Body of pancreas (tissue), 4 donors: ENCODE measurements around the gene PCDHGC4. TPM values are rescaled to one million over a fixed set of nuclear protein-coding genes. Genes with fewer than 3 reads are reported as not detected.

Experiments used
- ATAC-seq: fragments of 150-250 bp; one replicate; pipeline ENCODE4 v1.9.1; 2016
- DNase-seq, 4 donors: peaks; one replicate each; pipeline ENCODE4 v3.0.0-alpha.2; 2019
- H3K27ac ChIP-seq, 4 donors: fragments of 200-600 bp; sonication (generic); 1 replicate in 3 of 4; 2 replicates in 1 of 4; pipeline versions ENCODE4 v1.5.1 to v1.6.1; 2016 to 2019; ENCODE audit warnings: mild to moderate bottlenecking in 1 of 4, mixed read lengths in 1 of 4, moderate library complexity in 1 of 4
- H3K27me3 ChIP-seq, 2 donors: fragments of 200-600 bp; sonication (generic); one replicate each; pipeline ENCODE4 v1.6.0; 2016; ENCODE audit warnings: mild to moderate bottlenecking in 1 of 2
- H3K36me3 ChIP-seq, 2 donors: fragments of 200-600 bp; sonication (generic); replicated peaks in 1 of 2; 2 replicates each; pipeline ENCODE4 v1.5.1; 2016; ENCODE audit warnings: low read depth in 2 of 2; ENCODE audit not compliant: insufficient read depth in 1 of 2
- H3K4me1 ChIP-seq: fragments of 200-600 bp; sonication (generic); one replicate; pipeline ENCODE4 v1.6.0; 2016
- H3K4me3 ChIP-seq, 2 donors: fragments of 200-600 bp; sonication (generic); 1 replicate in 1 of 2; 2 replicates in 1 of 2; pipeline ENCODE4 v1.5.1; 2016 to 2019
- H3K9me3 ChIP-seq, 3 donors: fragments of 200-600 bp; sonication (generic); 1 replicate in 2 of 3; 2 replicates in 1 of 3; pipeline ENCODE4 v1.5.1; 2016
- CTCF ChIP-seq, 7 experiments: fragments of 450-650 bp in 4 of 7; fragments of 200-600 bp in 3 of 7; sonication (generic) in 3 of 7; IDR thresholded peaks; one replicate each; pipeline ENCODE4 v1.5.1; 2016 to 2019; ENCODE audit warnings: antibody characterized with exemption in 7 of 7
- POLR2A ChIP-seq, 3 donors: fragments of 450-650 bp; IDR thresholded peaks; one replicate each; pipeline ENCODE4 v1.6.1; 2016; ENCODE audit warnings: antibody characterized with exemption in 3 of 3, mild to moderate bottlenecking in 2 of 3
- WGBS, 2 donors: methylation state at CpG; one replicate each; pipeline ENCODE4 v1.1.5; 2017; 5-methylcytosine and 5-hydroxymethylcytosine counted together
- intact Hi-C: fragments of 100-400 bp; cut with DNase I; formaldehyde crosslinking; loops from one replicate; pipeline ENCODE4 v1.15.1; 2023
- total RNA-seq, 2 donors: library from RNA; depleted of rRNA; stranded (reverse); fragments of >200 nt; gene quantifications; one replicate each; pipeline ENCODE4 v1.1.0, GENCODE V29; 2016

PCDHGC4 gene
- total RNA-seq, 2 donors from 2014 or later: 1.6 to 2.0 TPM

DNA sequence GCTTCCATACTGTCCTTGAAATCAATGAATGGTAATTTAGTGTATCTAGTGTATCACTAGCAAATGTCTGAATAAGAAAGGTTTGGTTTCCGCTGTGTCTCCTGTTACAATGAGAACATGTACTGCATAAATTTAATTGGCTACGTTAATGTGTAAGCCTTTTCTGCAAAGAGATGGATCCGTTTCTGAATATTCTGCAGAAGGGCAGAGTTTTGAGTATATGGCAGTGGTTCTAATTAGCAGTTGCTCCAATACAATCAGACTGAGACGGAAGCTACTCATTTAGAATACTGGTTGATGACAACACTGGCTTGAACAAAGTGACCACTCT, 555 bp upstream of the PCDHGC4 start:
- peaks cover 23% of the 10 kb centered on the region for H3K4me1 ChIP-seq
- no peak overlapping the region for H3K4me3 ChIP-seq
- no peak for ATAC-seq
- H3K36me3 ChIP-seq: no peaks in the 10 kb centered on the region
- 30 to 33% methylated on average over 4 of the region's 4 CpGs for WGBS, 2 donors
- H3K9me3 ChIP-seq: no peaks in the 10 kb centered on the region
- DNase-seq: no peak
- no peak for TF ChIP-seq POLR2A (IDR thresholded peaks at IDR 0.05)
- no peak for TF ChIP-seq CTCF (IDR thresholded peaks at IDR 0.05)
- no peaks in the 10 kb centered on the region for H3K27me3 ChIP-seq
- intact Hi-C loops: no loop called here
- no peak overlapping the region for H3K27ac ChIP-seq

GRCh38 chr5:141485321-141486055, 658 bp downstream of the PCDHGC4 start:
- Histone ChIP-seq H3K27ac (no peak overlapping the region), H3K9me3 (no peaks in the 10 kb centered on the region), H3K4me1 (peaks cover 18% of the 10 kb centered on the region), H3K4me3 (no peak overlapping the region), H3K36me3 (no peaks in the 10 kb centered on the region), H3K27me3 (no peaks in the 10 kb centered on the region)
- DNase-seq (no peak), ATAC-seq (no peak)
- intact Hi-C loops: no loop called here
- 55 to 61% methylated on average over 19 to 38 of the region's 38 CpGs for WGBS, 2 donors
- TF ChIP-seq POLR2A (IDR thresholded peaks at IDR 0.05): no peak
- TF ChIP-seq CTCF (IDR thresholded peaks at IDR 0.05): no peak

- intact Hi-C loops: no loop called here
- Histone ChIP-seq H3K27me3 (no peaks in the 10 kb centered on the region), H3K36me3 (no peaks in the 10 kb centered on the region), H3K27ac (no peak overlapping the region), H3K4me3 (no peak overlapping the region), H3K9me3 (no peaks in the 10 kb centered on the region), H3K4me1 (peaks cover 18% of the 10 kb centered on the region)
- ATAC-seq: no peak
- WGBS, 2 donors: 84 to 85% methylated on average over 8 to 9 of the region's 9 CpGs
- TF ChIP-seq POLR2A (IDR thresholded peaks at IDR 0.05): no peak
- TF ChIP-seq CTCF (IDR thresholded peaks at IDR 0.05): no peak
- no peak for DNase-seq
These were observed 1.3 kb downstream of the PCDHGC4 start for GRCh38 chr5:141486091-141486490.

DNA sequence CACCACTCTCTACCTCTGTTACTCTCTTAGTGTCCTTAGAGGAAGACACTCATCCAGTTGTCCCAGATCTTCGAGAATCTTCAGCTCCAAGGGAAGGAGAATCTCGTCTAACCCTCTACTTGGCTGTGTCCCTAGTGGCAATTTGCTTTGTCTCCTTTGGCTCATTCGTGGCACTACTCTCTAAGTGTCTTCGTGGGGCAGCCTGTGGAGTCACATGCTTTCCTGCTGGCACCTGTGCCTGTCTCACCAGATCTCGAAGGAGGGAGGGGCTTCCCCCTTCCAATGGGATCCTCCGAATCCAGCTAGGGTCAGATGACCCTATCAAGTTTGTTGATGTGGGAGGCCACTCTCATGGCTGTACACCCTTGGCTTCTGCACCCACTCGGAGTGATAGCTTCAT, 2.3 kb downstream of the PCDHGC4 start:
- no peak overlapping the region for H3K27ac ChIP-seq
- intact Hi-C loops: no loop called here
- no peak for TF ChIP-seq CTCF (IDR thresholded peaks at IDR 0.05)
- TF ChIP-seq POLR2A (IDR thresholded peaks at IDR 0.05): no peak
- H3K4me1 ChIP-seq: peaks cover 18% of the 10 kb centered on the region
- H3K27me3 ChIP-seq: no peaks in the 10 kb centered on the region
- DNase-seq (no peak), ATAC-seq (no peak)
- no peaks in the 10 kb centered on the region for H3K36me3 ChIP-seq
- H3K9me3 ChIP-seq: no peaks in the 10 kb centered on the region
- H3K4me3 ChIP-seq: no peak overlapping the region
- WGBS, 2 donors: 91 to 95% methylated on average over 4 to 7 of the region's 7 CpGs
